ENCODE results near the gene GZMH. TPM values are rescaled to one million over a fixed set of nuclear protein-coding genes. Genes with fewer than 3 reads are reported as not detected.

Gene GZMH
- total and polyA plus RNA-seq, 2 of the 8 experiments (the other 6 are each of a cell fraction or from before 2014, with no cell fraction given) = not detected

DNA sequence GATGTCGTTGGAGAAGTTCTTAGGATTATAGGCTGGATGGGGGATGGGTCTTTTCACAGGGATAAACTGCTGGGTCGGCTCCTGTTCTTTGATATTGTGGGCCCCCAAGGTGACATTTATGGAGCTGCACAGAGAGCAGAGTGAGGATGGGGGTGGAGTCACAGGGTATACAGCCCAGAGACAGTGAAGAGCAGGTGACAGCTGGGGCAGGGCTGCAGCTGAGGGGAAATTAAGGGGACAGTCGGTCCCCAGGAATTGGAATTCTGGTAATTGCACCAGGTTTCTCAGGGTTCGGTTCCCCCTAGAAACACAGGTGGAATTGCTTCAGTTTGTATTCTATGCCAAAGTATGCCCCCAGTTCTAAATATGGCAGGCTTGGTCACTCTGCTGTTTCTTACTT, 22.9 kb upstream of the GZMH start:
- no peaks in the 10 kb centered on the region for H3K36me3 ChIP-seq (ENCODE audit: control insufficient read depth in 2 of 4, insufficient read depth in 4 of 4, low read length in 3 of 4)
- H4K91ac ChIP-seq (replicated peaks; ENCODE audit: insufficient read length, low read length) = no peak overlapping the region
- H4K5ac ChIP-seq (ENCODE audit: insufficient read length, low read depth, low read length) = no peak overlapping the region
- no peak overlapping the region for H2AFZ ChIP-seq (ENCODE audit: low read length)
- H3K9ac ChIP-seq (replicated peaks in 1 of 4; ENCODE audit: extremely low read depth in 1 of 4, low read depth in 3 of 4, low read length in 3 of 4) = no peak overlapping the region
- no peak overlapping the region for H2BK120ac ChIP-seq (replicated peaks; ENCODE audit: low read depth, low read length)
- no peak overlapping the region for H2BK20ac ChIP-seq (ENCODE audit: low read length)
- H3K27me3 ChIP-seq (replicated peaks in 1 of 4; ENCODE audit: control insufficient read depth in 3 of 4, extremely low read depth in 1 of 4, insufficient read depth in 3 of 4, low read length in 3 of 4) = no peaks in the 10 kb centered on the region
- POLR2A ChIA-PET (ENCODE audit: partially characterized antibody) = no interaction called here
- DNase-seq (ENCODE audit: low read depth in 1 of 2, low spot score in 2 of 2) (no peak), FAIRE-seq (no peak)
- WGBS, 2 experiments (ENCODE audit: extremely low coverage in 1 of 2, insufficient coverage in 1 of 2, insufficient read length in 1 of 2, insufficient replicate concordance in 2 of 2, low coverage in 1 of 2, low lambda C conversion rate in 2 of 2, missing lambda C conversion rate in 1 of 2) = 77% methylated on average over 3 of the region's 4 CpGs; no CpG with 5 or more reads in 1 of the 2 experiments
- CTCF ChIA-PET (ENCODE audit: partially characterized antibody) = no interaction called here
- H2BK5ac ChIP-seq (ENCODE audit: low read depth, low read length) = no peak overlapping the region
- H2BK12ac ChIP-seq (ENCODE audit: low read depth, low read length) = no peak overlapping the region
- H3K79me1 ChIP-seq (ENCODE audit: low read depth, low read length) = no peaks in the 10 kb centered on the region
- H2AK5ac ChIP-seq (ENCODE audit: low read depth, low read length) = no peak overlapping the region
- no peaks in the 10 kb centered on the region for H3K23me2 ChIP-seq (ENCODE audit: low read depth, low read length)
- no peak overlapping the region for H3K23ac ChIP-seq (ENCODE audit: insufficient read length)
- H2BK15ac ChIP-seq (ENCODE audit: low read length) = no peak overlapping the region
- H3K79me2 ChIP-seq (ENCODE audit: control insufficient read depth in 1 of 2, insufficient read depth in 2 of 2, low read length in 2 of 2) = no peaks in the 10 kb centered on the region
- H4K20me1 ChIP-seq (replicated peaks in 1 of 2; ENCODE audit: control insufficient read depth in 1 of 2, insufficient read depth in 2 of 2, low read length in 2 of 2) = no peaks in the 10 kb centered on the region
- H3K14ac ChIP-seq (ENCODE audit: insufficient read length) = no peak overlapping the region
- H3K9me3 ChIP-seq (ENCODE audit: insufficient read depth in 2 of 2, low read depth in 1 of 2, low read length in 1 of 2) = peaks cover 32 to 52% of the 10 kb centered on the region in 2 experiments
- no peak overlapping the region for H3K4me3 ChIP-seq (ENCODE audit: extremely low read depth in 1 of 4, insufficient read depth in 2 of 4, low read depth in 3 of 4, low read length in 4 of 4)
- no peak overlapping the region for H3K18ac ChIP-seq (ENCODE audit: extremely low read depth, low read length)
- no peak overlapping the region for H3K56ac ChIP-seq (replicated peaks; ENCODE audit: insufficient read length, low read depth, low read length)
- H4K8ac ChIP-seq (ENCODE audit: extremely low read depth, insufficient read depth, low read length) = no peak overlapping the region
- H3K4ac ChIP-seq (replicated peaks; ENCODE audit: insufficient read length, low read depth, low read length) = no peak overlapping the region
- H3K4me2 ChIP-seq (ENCODE audit: insufficient read depth in 1 of 2, low read depth in 2 of 2, low read length in 2 of 2) = no peak overlapping the region
- no peaks in the 10 kb centered on the region for H3K4me1 ChIP-seq (replicated peaks in 1 of 4; ENCODE audit: control insufficient read depth in 3 of 4, insufficient read depth in 4 of 4, low read length in 3 of 4)
- TF ChIP-seq RBBP5 (IDR thresholded peaks at IDR 0.05; ENCODE audit: borderline replicate concordance, low read depth, low read length) = no peak
- no peak for TF ChIP-seq CBX8 (IDR thresholded peaks at IDR 0.05; ENCODE audit: borderline replicate concordance, low read depth, low read length)
- no peak for TF ChIP-seq MAX (IDR thresholded peaks at IDR 0.05)
- TF ChIP-seq ASH2L (IDR thresholded peaks at IDR 0.05; ENCODE audit: low read length) = no peak
- no peak for TF ChIP-seq CHD2 (IDR thresholded peaks at IDR 0.05; ENCODE audit: low read length)
- no peak for TF ChIP-seq SUZ12 (IDR thresholded peaks at IDR 0.05; ENCODE audit: low read length)
- TF ChIP-seq CBX5 (IDR thresholded peaks at IDR 0.05; ENCODE audit: low read depth, low read length) = no peak
- TF ChIP-seq NRF1 (IDR thresholded peaks at IDR 0.05; ENCODE audit: low read depth, low read length) = no peak
- TF ChIP-seq SRF (IDR thresholded peaks at IDR 0.05; ENCODE audit: low read depth, low read length) = no peak
- TF ChIP-seq GTF2F1 (IDR thresholded peaks at IDR 0.05; ENCODE audit: borderline replicate concordance, low read depth, low read length) = no peak
- no peak for TF ChIP-seq SP4 (IDR thresholded peaks at IDR 0.05; ENCODE audit: low read length)
- TF ChIP-seq FOSL1 (IDR thresholded peaks at IDR 0.05; ENCODE audit: insufficient read depth, low read depth, low read length) = no peak
- H3K27ac ChIP-seq (ENCODE audit: low read depth, low read length) = no peak overlapping the region
